ENCODE measurements around the gene JAKMIP1.
A peak's percentile ranks its signal among the peaks of the same experiment; 100 is the strongest.

The JAKMIP1 gene

DNA sequence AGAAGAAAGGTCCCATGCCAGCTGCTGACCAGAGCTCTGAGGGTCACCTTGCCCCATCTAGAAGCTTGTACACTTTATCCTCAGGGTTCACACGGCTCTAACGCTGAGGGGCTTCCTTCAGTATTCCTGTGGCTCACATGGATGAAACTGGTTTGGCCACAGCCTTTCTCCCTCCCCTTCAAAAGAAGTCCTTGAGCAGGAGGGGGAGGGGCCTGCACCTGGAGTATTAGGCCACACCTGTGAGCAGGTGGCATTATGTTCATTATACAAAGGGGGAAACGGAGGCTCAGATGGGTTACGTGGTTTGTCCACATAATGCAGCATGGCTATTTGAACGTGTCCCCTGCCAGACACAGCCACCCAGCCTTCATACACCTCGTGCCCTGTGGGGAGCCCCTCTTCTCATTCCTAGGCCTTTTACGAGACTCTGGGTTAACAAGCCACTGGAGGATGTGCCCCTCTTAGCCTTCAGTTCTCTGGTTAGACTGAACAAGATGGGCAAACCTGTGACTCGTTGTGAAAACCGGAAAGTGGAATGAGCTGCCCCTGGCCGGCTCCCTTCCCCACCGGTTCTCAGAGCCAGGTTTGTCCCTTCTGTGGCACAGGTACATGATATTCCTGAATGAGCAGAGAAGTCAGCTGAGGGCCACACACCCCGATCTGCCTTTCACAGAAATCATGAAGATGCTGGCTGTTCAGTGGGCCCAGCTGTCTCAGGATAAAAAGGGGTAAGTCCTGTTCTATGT, 27.2 kb upstream of the JAKMIP1 start:
- H3K36me3 ChIP-seq (ENCODE audit: insufficient read depth, insufficient read length, low read length), result no peaks in the 10 kb centered on the region
- H3K9me3 ChIP-seq (ENCODE audit: insufficient read depth, low read length), result no peaks in the 10 kb centered on the region
- H3K4me1 ChIP-seq (ENCODE audit: insufficient read depth, insufficient read length), result no peaks in the 10 kb centered on the region
- peaks cover 3% of the 10 kb centered on the region for H3K27me3 ChIP-seq (ENCODE audit: insufficient read depth, insufficient read length)
- H3K9ac ChIP-seq (ENCODE audit: insufficient read length, low read depth), result no peak overlapping the region
- no peak overlapping the region for H3K4me3 ChIP-seq (ENCODE audit: insufficient read length, low read depth)
- DNase-seq (ENCODE audit: low read depth, low spot score), result no peak
- TF ChIP-seq YY1 (IDR thresholded peaks at IDR 0.05; ENCODE audit: insufficient read depth, insufficient read length) (no peak), ZNF274 (IDR thresholded peaks at IDR 0.05; ENCODE audit: low read depth, low read length) (no peak)

DNA sequence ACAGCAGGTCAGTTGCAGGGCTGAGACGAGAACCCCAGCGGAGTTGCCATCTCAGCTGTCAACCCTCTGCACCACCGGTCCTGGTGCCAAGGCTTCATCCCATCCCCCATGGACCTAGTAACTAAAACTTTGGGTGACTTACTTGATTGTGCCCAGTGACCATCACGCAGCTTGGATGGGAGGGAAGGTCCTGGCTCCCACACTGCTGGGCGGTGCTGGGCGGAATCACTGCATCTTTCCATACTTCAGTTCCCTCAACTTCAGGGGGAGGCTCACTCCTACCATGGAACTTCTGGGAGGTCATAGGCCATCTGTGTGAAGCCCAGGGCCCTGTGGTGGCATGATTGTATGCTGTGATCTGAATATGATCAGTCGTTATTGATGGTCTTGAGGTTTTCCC, 26.2 kb upstream of the JAKMIP1 start:
- Histone ChIP-seq H3K9ac (ENCODE audit: insufficient read length, low read depth) (no peak overlapping the region), H3K4me3 (ENCODE audit: insufficient read length, low read depth) (no peak overlapping the region), H3K27me3 (ENCODE audit: insufficient read depth, insufficient read length) (peaks cover 8% of the 10 kb centered on the region), H3K36me3 (ENCODE audit: insufficient read depth, insufficient read length, low read length) (no peaks in the 10 kb centered on the region), H3K4me1 (ENCODE audit: insufficient read depth, insufficient read length) (no peaks in the 10 kb centered on the region), H3K9me3 (ENCODE audit: insufficient read depth, low read length) (no peaks in the 10 kb centered on the region)
- TF ChIP-seq ZNF274 (IDR thresholded peaks at IDR 0.05; ENCODE audit: low read depth, low read length) (no peak), YY1 (IDR thresholded peaks at IDR 0.05; ENCODE audit: insufficient read depth, insufficient read length) (no peak), SUZ12 (IDR thresholded peaks at IDR 0.05; ENCODE audit: extremely low read depth, insufficient read depth, insufficient read length) (no peak)
- DNase-seq (ENCODE audit: low read depth, low spot score), result no peak

DNA sequence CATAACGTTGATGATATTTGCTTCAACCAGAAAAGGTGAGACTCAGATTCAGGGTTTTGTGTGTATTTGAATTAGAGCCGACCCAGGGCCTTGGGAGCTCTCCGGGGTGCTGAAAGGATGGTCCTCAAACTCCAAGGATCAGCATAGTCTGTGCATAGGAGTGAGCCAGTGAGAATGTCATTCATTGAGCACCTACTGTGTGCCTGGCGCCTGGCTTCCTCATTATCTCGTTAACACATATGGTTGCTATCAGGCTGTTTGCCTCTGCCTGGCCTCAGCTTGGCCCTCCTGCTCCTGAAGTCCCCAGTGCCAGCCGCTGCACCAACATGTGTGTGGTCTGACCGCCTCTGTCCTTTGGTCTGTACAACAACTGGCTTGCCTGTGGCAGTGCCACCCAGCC, 25.1 kb upstream of the JAKMIP1 start:
- H3K4me3 ChIP-seq (ENCODE audit: insufficient read length, low read depth), result no peak overlapping the region
- H3K36me3 ChIP-seq (ENCODE audit: insufficient read depth, insufficient read length, low read length), result no peaks in the 10 kb centered on the region
- H3K27me3 ChIP-seq (ENCODE audit: insufficient read depth, insufficient read length), result peaks cover 17% of the 10 kb centered on the region
- no peaks in the 10 kb centered on the region for H3K9me3 ChIP-seq (ENCODE audit: insufficient read depth, low read length)
- H3K9ac ChIP-seq (ENCODE audit: insufficient read length, low read depth), result no peak overlapping the region
- H3K4me1 ChIP-seq (ENCODE audit: insufficient read depth, insufficient read length), result no peaks in the 10 kb centered on the region
- TF ChIP-seq SUZ12 (IDR thresholded peaks at IDR 0.05; ENCODE audit: extremely low read depth, insufficient read depth, insufficient read length), result no peak
- no peak for TF ChIP-seq ZNF274 (IDR thresholded peaks at IDR 0.05; ENCODE audit: low read depth, low read length)
- no peak for TF ChIP-seq YY1 (IDR thresholded peaks at IDR 0.05; ENCODE audit: insufficient read depth, insufficient read length)
- peak; percentile 38 for DNase-seq (ENCODE audit: low read depth, low spot score)

DNA sequence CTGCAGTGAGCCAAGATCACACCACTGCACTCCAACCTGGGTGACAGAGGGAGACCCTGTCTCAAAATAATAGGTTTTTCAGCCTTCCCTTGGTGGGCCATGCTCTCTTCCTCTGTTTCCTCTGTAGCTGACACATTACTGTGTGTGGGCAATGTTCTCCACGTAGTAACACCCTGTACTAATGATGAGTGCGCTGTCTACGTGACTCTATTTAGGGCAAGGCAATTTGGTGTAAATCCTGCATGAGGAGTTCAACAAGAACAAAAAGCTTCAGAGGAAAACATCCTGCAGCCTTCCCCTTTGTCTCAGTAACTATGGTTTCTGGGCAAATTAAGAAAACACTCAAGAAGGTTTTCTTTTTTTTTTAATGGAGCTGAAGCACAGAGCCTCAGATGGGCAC, 24.4 kb upstream of the JAKMIP1 start:
- no peaks in the 10 kb centered on the region for H3K9me3 ChIP-seq (ENCODE audit: insufficient read depth, low read length)
- H3K9ac ChIP-seq (ENCODE audit: insufficient read length, low read depth), result no peak overlapping the region
- no peaks in the 10 kb centered on the region for H3K4me1 ChIP-seq (ENCODE audit: insufficient read depth, insufficient read length)
- no peak for TF ChIP-seq SUZ12 (IDR thresholded peaks at IDR 0.05; ENCODE audit: extremely low read depth, insufficient read depth, insufficient read length)
- no peaks in the 10 kb centered on the region for H3K36me3 ChIP-seq (ENCODE audit: insufficient read depth, insufficient read length, low read length)
- no peak overlapping the region for H3K4me3 ChIP-seq (ENCODE audit: insufficient read length, low read depth)
- no peak for DNase-seq (ENCODE audit: low read depth, low spot score)
- H3K27me3 ChIP-seq (ENCODE audit: insufficient read depth, insufficient read length), result peaks cover 19% of the 10 kb centered on the region

DNA sequence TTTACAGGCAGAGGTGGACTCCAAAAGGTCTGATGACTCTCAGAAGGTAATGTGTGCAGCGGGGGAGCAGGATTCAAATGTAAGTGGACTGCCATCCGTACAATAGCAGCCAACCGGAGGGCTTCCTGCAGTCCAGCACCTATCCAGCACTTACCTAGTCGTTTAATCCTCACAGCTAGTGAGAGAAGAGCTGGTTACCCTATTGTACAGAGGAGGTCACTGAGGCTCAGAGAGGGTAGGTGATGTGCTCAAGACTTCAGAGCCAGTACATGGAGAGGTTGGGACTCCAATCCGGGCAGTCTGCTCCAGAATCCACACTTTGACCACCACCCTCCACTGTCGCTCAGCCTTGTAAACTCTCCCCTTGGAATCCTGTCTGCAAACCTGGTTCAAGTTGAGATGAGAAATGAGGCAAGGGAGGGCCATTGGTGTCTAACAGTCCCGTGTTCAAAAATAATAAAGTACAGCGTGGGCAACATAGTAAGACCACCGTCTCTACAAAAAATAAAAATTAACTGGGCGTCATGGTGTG, 22.5 kb upstream of the JAKMIP1 start:
- H3K9ac ChIP-seq (ENCODE audit: insufficient read length, low read depth), result no peak overlapping the region
- no peaks in the 10 kb centered on the region for H3K4me1 ChIP-seq (ENCODE audit: insufficient read depth, insufficient read length)
- peak; percentile 68 for DNase-seq (ENCODE audit: low read depth, low spot score)
- peaks cover 19% of the 10 kb centered on the region for H3K27me3 ChIP-seq (ENCODE audit: insufficient read depth, insufficient read length)
- TF ChIP-seq SUZ12 (IDR thresholded peaks at IDR 0.05; ENCODE audit: extremely low read depth, insufficient read depth, insufficient read length) (no peak), YY1 (IDR thresholded peaks at IDR 0.05; ENCODE audit: insufficient read depth, insufficient read length) (no peak), ZNF274 (IDR thresholded peaks at IDR 0.05; ENCODE audit: low read depth, low read length) (no peak)
- H3K9me3 ChIP-seq (ENCODE audit: insufficient read depth, low read length), result no peaks in the 10 kb centered on the region
- H3K36me3 ChIP-seq (ENCODE audit: insufficient read depth, insufficient read length, low read length), result no peaks in the 10 kb centered on the region
- no peak overlapping the region for H3K4me3 ChIP-seq (ENCODE audit: insufficient read length, low read depth)

DNA sequence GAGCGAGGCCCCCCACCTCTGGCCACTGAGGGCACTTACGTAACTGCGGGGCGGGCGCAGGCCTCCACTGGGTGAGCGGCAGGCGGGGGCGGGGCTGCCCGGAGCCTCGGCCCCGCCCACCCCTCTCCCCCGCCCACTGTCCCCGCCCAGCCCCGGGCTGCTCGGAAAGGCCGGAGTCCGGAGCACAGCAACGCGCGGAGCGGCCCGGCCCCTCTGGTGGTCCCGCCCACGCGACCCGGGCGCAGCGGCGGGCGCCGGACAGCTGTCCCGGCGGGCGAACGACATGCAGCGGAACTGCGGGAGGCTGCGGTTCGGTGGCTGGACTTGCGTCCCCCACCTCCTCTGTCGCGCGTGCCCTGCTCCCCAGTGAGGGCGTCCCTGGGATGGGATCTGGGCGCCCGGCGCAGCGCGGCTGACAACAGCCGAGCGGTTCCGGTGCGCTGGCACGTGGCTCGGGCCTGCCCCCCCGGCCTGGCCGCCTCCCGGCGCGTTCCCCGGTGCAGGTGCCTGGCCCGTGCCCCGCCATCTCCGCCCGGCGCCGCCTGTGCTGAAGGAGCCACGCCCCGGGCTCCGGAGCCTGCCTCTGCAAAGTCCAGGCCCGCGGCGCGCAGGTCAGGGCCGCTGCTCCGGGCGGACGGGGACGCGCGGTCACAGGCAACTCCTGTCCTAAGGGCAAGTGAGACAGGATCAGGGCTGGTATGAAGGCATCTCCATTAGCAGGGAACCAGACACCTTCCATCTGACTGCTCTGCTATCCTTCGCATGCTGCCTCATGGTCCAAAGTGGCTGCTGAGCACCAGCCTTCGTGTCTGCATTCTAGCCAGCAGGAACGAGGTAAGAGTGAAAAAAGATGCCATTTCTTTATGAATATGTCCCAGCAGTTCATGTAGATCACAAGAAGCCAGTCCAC, 21.8 kb upstream of the JAKMIP1 start:
- Histone ChIP-seq H3K4me1 (ENCODE audit: insufficient read depth, insufficient read length) (no peaks in the 10 kb centered on the region), H3K9ac (ENCODE audit: insufficient read length, low read depth) (peak overlapping the region; percentile 21), H3K4me3 (ENCODE audit: insufficient read length, low read depth) (peak overlapping the region; percentile 46), H3K36me3 (ENCODE audit: insufficient read depth, insufficient read length, low read length) (no peaks in the 10 kb centered on the region), H3K27me3 (ENCODE audit: insufficient read depth, insufficient read length) (peaks cover 19% of the 10 kb centered on the region), H3K9me3 (ENCODE audit: insufficient read depth, low read length) (no peaks in the 10 kb centered on the region)
- TF ChIP-seq ZNF274 (IDR thresholded peaks at IDR 0.05; ENCODE audit: low read depth, low read length) (no peak), SUZ12 (IDR thresholded peaks at IDR 0.05; ENCODE audit: extremely low read depth, insufficient read depth, insufficient read length) (no peak), YY1 (IDR thresholded peaks at IDR 0.05; ENCODE audit: insufficient read depth, insufficient read length) (no peak)
- DNase-seq (ENCODE audit: low read depth, low spot score), result peak; percentile 66

DNA sequence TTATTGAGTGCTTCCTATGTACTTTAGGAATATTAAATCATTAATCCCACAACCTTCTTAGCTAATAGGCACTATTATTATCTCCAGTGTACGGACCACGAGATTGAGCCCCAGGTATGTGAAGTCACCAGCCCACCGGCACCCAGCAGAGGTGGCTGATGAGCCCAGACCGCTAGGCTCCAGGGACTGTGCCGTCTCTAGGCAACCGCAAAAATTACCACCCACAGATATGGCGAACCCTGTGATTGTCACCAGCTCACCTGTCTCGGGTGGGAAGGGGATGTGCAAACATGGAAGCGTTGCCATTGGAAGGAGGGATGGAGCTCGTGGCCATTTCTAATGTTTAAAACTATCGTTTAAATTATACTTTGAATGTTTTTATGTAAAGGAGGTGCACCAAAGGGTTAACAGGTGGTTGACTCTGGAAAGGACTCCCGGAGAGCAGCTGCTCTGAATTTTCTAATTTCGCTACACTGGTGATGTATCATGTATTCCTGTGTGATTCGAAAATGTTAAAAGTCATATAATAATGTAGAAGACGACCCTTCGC, 21.0 kb upstream of the JAKMIP1 start:
- H3K9ac ChIP-seq (ENCODE audit: insufficient read length, low read depth), result no peak overlapping the region
- H3K4me3 ChIP-seq (ENCODE audit: insufficient read length, low read depth), result peak overlapping the region; percentile 39
- no peak for DNase-seq (ENCODE audit: low read depth, low spot score)
- H3K9me3 ChIP-seq (ENCODE audit: insufficient read depth, low read length), result no peaks in the 10 kb centered on the region
- no peaks in the 10 kb centered on the region for H3K4me1 ChIP-seq (ENCODE audit: insufficient read depth, insufficient read length)
- no peaks in the 10 kb centered on the region for H3K36me3 ChIP-seq (ENCODE audit: insufficient read depth, insufficient read length, low read length)
- TF ChIP-seq SUZ12 (IDR thresholded peaks at IDR 0.05; ENCODE audit: extremely low read depth, insufficient read depth, insufficient read length), result no peak
- no peak for TF ChIP-seq YY1 (IDR thresholded peaks at IDR 0.05; ENCODE audit: insufficient read depth, insufficient read length)
- TF ChIP-seq ZNF274 (IDR thresholded peaks at IDR 0.05; ENCODE audit: low read depth, low read length), result no peak
- peaks cover 19% of the 10 kb centered on the region for H3K27me3 ChIP-seq (ENCODE audit: insufficient read depth, insufficient read length)

Data from NT2/D1 (cell line).